Activated naive CD4-positive, alpha-beta T cell treated with anti-CD3 and anti-CD28 coated beads, Interleukin-2, amount 50 U/mL, for 16 hours (primary cell): ENCODE measurements around the gene TBCEL.
"Not testable (repeated sequence)": the region's sequence is repeated elsewhere in the genome, so short reads cannot be mapped to it uniquely, and the experiment has no call there.

Source experiments
- DNase-seq: peaks from one replicate; pipeline ENCODE4 v3.0.0-alpha.2; 2020

TBCEL gene

DNA sequence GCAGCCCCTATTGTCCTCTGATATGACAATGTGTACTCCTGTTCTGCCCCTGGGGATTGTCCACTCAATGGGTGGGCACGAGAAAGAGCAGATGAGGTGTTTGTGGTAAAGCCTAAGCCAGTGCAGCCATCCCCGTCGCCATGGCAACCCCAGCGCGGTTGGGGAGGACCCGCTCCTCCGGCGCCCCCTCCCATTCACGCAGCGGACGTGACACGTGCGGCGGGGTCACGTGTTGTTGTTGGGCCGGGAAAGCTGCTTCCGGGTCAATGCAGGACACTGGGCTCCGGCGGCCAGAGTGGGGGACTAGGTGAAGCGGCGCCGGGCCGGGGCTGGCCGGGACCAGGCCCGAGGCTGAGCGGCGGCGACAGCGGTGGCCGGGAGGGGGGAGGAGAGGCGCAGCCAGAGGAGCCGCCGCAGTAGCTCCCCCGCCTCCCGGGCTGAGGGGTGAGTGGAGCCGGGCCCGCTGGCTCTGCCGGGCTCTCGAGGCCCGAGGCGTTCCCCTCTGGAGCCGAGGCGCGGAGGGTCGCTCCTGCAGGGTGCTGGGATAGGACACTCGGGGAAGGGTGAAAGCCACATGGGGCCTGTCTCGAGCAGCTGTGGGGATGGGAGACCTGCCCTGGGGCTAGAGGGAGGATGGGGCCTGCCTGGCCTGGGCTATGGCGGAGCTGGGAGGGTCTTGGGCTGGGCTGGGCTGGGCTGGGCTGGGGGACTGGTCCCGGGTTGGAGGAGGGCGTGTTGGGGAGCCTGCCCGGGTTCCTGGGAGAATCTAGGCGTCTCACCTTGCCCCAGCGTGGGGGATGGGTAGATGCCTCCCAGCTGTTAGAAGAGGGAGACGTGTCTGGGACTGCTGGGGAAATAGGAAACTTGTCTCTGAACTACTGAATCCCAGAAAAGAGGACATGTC, at the start of gene TBCEL:
Gene TBCEL (plus strand): TSS at position 255 of the 904 bp plus-strand sequence. CDS start 21,589 bp downstream, outside the sequence.
- peak; percentile 86 for DNase-seq

DNA sequence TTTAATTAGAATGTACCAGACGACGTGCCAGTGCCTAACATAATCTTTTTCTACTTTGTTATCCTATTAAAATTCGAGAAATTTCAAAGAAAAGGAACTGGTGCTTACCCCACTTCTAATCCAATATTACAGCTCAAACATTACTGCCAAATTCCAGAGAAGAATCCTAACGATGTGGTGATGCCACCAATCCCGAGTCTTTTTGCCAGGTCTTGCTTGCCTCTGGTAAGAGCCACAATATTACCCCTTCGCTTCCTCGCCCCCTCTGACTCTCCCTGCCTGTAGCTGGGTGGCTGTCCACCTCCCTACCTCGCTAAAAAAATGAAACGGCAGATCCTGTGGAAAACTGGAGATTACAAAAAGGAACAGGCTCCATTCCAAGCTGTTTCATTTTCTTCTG, 49.4 kb upstream of the TBCEL start:
- no peak for DNase-seq

- DNase-seq = no peak
These were observed 48.9 kb upstream of the TBCEL start for GRCh38 chr11:120974965-120975364.

DNA sequence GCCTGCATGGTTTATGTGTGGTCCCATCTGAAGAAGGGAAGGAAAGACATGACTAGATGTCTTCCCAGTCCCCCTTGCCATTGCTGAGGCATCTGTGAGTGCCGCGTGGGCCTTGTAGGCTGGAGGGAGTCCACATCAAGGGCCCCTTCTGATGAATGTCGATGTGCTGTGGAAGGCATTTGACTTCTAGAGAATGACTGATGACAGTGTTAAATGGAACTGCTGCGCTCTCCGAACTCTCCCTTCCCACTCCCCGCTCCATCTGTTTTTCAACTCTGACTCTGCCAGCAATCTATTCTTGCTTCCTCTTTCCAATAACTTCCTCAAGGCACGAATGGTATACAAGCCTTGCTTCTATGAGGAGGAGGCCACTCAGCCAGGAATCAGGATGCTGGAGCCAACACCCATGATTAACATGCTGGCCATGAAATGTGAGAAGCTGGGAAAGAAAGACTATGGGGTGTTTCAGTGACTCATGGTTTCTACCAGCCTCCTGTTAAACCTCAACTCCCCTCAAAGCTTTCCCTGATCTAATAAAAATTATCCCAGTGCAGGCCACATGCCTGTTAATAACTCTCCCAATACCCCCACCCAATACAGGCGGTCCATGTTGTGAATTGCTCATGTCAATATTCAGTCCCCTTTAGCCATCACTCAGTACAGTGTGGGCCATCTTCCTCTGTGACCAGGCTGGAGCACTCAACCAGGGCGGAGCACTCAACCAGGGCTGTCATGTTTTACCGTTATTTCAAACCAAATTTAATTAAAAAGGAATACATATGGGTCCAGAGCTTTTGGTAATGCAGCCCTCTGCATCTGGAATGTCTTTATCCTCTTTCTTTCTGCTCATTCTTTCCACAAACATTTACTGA, 46.4 kb upstream of the TBCEL start:
- DNase-seq = no peak

GRCh38 chr11:120978701-120979100, 45.2 kb upstream of the TBCEL start:
- DNase-seq = no peak

DNA sequence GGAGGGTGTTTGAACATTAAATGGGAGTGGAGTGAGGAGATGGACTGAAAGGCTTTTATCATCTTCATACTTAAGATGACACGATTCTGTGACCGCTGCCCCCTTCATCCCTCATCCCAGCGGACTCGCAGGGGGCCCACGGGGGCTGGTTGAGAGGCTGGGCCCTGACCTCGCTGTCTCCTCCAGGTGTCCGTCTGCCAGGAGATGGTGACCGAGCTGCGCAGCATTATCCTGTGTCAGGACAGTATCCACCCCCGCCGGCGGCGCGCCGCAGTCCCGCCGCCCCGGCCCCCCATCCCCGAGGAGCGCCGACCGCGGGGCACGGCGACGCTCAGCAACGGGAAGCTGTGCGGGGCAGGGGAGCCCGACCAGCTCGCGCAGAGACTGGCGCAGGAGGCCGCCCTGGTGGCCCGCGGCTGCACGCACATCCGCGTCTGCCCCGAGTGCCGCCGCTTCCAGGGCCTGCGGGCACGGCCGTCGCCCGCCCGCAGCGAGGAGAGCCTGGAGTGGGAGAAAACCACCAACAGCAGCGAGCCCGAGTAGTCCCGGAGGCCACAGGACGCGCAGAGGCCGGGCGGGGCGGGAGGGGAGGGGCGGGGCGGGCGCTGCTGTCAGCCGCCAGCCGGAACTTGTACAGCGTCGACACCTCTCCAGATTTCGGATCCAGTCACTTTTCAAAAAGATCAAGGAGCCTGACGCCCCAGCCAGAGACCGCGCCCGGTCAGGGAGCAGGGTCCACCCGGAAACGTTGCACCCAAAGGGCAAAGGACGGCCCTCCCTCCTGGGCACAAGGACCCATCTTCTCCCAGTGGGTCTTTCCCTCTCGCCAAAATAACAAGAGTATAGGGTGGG, 38.0 kb upstream of the TBCEL start:
- peak; percentile 46 for DNase-seq

DNA sequence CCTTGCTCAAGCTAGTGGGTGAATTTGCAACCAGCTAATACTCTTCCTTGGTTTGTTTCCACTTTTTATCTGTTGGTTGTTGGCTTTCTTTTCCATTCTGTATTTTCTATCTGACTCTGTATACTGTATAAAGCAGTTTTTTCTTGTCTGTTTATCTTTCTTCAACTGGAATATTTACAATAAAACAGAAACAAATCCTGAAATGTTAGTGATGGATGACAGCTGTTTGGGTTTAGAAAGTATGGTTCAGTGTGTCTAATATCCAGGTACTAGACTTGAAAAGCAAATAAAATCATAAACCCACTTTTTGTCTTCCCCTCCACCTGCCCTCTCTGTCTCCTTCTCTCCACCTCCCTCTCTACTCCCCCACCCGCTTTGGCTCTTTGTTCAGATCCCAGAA, 35.3 kb upstream of the TBCEL start:
- DNase-seq = no peak

- DNase-seq = no peak
These were observed 31.8 kb upstream of the TBCEL start for GRCh38 chr11:120991830-120992686.

DNA sequence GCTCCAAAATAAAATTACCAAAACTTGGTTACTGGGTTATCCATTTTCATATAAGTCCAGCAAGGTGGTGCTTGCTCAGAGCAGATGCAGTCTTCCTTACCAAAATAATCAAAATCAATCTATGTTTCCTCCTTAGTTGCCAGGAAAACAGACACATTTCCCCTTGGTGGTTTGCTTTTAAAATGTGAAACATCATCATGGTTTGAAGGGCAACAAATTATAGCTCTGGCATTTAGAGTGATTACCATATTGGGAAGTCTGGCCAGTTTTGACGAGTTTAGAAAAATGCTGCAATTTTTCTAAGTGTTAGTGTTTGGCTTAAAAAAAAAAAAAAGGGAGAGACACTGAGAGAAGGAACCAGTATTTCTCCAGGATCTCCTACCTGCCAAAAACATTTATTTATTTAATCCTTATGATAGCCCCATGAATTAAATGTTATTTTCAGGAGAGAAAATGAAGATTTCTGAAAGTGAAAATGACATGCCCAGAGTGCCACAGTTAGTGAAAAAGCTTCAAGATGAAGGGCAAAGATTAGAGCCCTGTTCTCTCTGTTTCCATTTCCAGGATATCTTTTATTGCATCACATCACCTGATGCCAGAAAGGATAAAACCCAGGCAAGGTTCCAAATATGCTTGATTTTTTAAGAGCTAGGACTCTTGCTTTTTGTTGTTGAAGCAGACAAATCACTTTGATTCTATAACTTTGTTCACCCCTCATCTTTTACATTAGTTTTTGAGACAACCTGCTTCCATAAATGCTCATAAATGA, 29.6 kb upstream of the TBCEL start:
- no peak for DNase-seq

GRCh38 chr11:120995184-120995583, 28.7 kb upstream of the TBCEL start:
- DNase-seq = no peak

DNA sequence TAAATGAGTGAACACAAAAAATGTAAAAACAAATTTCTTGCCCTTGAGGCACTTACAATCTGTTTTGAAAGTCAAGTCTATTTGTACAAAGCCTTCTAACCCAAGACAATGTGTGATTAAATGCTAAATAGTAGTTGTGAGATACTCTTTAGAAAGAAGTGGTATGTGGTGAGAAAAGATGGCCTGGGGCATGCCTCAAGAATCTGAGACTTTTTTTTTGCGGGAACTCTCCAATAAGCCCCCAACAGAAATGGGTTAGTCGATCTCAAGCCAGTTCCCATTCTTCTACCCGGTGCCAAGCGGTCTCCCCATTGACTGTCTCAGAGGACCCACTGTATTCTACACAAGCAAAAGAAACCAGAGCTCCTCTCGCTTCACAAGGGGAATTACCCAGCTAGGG, 26.9 kb upstream of the TBCEL start:
- DNase-seq = no peak

DNA sequence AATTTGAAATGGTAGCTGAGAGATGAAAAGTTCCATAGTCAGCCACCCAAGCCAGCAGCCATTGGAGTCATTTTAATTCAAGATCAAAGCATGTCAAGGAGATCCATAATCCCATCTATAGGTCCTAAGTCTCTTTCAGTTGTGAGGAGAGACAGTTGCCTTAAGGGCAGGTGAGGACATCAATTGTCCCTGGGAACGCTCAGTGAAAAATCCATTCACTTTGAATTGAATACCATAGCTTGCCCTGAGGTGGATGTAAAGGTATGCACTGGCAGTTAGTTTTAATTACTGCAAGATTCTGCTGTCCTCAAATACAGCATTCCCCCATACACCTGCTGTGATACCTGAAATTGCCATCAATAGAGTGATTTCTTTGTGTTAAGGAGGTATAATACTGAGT, 25.3 kb upstream of the TBCEL start:
- no peak for DNase-seq

DNA sequence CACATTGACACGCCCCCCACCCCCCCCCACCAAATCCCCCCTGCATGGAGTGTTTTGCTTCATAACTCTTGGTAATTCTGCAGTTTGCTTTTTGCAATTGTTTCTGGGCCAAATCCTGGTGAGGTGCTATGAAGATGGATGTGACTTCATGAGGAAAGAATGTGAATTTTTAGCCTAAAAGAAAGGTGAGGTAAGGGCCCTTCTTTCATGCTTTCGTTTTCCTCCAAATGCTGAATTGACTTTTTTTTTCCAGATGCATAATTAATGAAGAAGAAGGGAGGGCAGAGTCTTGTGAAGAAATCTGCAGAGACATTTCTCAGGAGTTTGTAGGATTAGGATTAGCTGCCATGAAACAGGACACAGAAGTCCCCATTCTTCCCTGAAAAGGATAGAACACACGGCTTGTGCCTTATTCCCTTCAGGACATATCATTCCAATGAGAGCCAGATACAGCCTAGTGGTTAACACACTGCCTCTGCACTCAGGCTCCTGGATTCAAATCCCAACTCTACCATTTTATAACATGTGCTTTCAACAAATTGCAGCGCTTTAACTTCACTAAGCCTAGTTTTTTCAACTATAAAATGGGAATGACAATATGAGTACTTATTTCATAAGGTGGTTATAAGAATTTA, 19.6 kb upstream of the TBCEL start:
- no peak for DNase-seq

GRCh38 chr11:121006922-121007321, 17.0 kb upstream of the TBCEL start:
- no peak for DNase-seq

GRCh38 chr11:121008551-121008950, 15.4 kb upstream of the TBCEL start:
- no peak for DNase-seq

GRCh38 chr11:121012091-121012490, 11.8 kb upstream of the TBCEL start:
- no peak for DNase-seq

GRCh38 chr11:121018746-121019145, 5.2 kb upstream of the TBCEL start:
- DNase-seq = no peak

- DNase-seq = not testable (repeated sequence)
These were observed 2.2 kb upstream of the TBCEL start for GRCh38 chr11:121021718-121022117.

DNA sequence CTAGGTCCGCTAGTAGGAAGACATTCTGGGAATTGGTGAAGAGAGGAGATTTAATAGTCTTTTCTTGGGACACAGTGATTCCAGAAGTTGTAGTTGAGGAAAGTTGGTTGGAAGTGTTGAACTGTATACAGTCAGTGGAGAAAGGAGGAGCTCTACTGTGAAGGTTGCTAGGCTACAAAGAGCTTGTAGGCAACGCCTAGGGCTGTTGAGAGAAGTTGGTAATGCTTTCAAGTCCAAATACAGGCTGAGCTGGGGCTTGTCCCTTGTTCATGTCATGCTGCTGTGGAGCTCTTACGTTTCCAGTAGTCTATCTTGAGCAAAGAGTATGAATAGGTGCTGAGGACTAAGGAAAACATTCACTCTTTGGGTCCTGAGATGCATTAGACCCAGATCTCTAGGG, 1.1 kb downstream of the TBCEL start:
- DNase-seq = no peak

DNA sequence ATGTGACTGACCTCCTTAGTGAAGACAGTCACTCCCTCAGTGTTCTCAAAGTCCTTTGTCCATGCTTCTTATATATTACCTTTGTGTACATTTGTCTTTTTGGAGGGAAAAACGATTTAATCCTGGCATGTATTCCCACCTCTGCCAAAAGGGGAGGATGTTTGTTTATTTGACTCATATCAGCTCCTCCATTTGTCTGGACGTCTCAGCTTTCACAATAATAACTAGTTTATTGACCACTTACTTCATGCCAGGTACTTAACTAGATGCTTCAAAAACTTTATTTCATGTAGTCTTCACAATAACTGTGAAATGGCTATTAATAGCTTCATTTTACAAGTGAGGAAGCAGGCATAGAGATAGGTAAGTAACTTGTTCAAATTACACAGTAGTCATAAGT, 5.3 kb downstream of the TBCEL start:
- DNase-seq = no peak
